ENCODE results near the gene FSIP1.

Gene FSIP1

GRCh38 chr15:39720621-39721611 lies 61.7 kb downstream of the FSIP1 start:
- no peak for DNase-seq (ENCODE audit: low read depth in 2 of 2, low spot score in 1 of 2)

- DNase-seq (ENCODE audit: low read depth in 2 of 2, low spot score in 1 of 2) = no peak
Observed at GRCh38 chr15:39720081-39720480, 62.6 kb downstream of the FSIP1 start.

- no peak for DNase-seq (ENCODE audit: low read depth in 2 of 2, low spot score in 1 of 2)
Observed at GRCh38 chr15:39719109-39719508, 63.5 kb downstream of the FSIP1 start.

GRCh38 chr15:39717134-39717533 lies 65.5 kb downstream of the FSIP1 start:
- no peak for DNase-seq (ENCODE audit: low read depth in 2 of 2, low spot score in 1 of 2)

- no peak for DNase-seq (ENCODE audit: low read depth in 2 of 2, low spot score in 1 of 2)
Observed at GRCh38 chr15:39714251-39714650, 68.4 kb downstream of the FSIP1 start.

- no peak for DNase-seq (ENCODE audit: low read depth in 2 of 2, low spot score in 1 of 2)
Observed at GRCh38 chr15:39713846-39714245, 68.8 kb downstream of the FSIP1 start.

GRCh38 chr15:39710681-39711080 lies 72.0 kb downstream of the FSIP1 start:
- DNase-seq (ENCODE audit: low read depth in 2 of 2, low spot score in 1 of 2) = no peak

- DNase-seq (ENCODE audit: low read depth in 2 of 2, low spot score in 1 of 2) = no peak
Observed at GRCh38 chr15:39709941-39710340, 72.7 kb downstream of the FSIP1 start.

GRCh38 chr15:39706206-39706605 lies 76.4 kb downstream of the FSIP1 start:
- DNase-seq (ENCODE audit: low read depth in 2 of 2, low spot score in 1 of 2) = no peak

GRCh38 chr15:39704689-39705088 lies 78.0 kb downstream of the FSIP1 start:
- no peak for DNase-seq (ENCODE audit: low read depth in 2 of 2, low spot score in 1 of 2)

GRCh38 chr15:39704235-39704634 lies 78.4 kb downstream of the FSIP1 start:
- DNase-seq (ENCODE audit: low read depth in 2 of 2, low spot score in 1 of 2) = no peak

GRCh38 chr15:39701988-39702387 lies 80.7 kb downstream of the FSIP1 start:
- no peak for DNase-seq (ENCODE audit: low read depth in 2 of 2, low spot score in 1 of 2)

- no peak for DNase-seq (ENCODE audit: low read depth in 2 of 2, low spot score in 1 of 2)
Observed at GRCh38 chr15:39700375-39700700, 82.3 kb downstream of the FSIP1 start.

GRCh38 chr15:39699516-39700374 lies 82.9 kb downstream of the FSIP1 start:
- no peak for DNase-seq (ENCODE audit: low read depth in 2 of 2, low spot score in 1 of 2)

- no peak for DNase-seq (ENCODE audit: low read depth in 2 of 2, low spot score in 1 of 2)
Observed at GRCh38 chr15:39698444-39699390, 83.9 kb downstream of the FSIP1 start.

- no peak for DNase-seq (ENCODE audit: low read depth in 2 of 2, low spot score in 1 of 2)
Observed at GRCh38 chr15:39697509-39697908, 85.1 kb downstream of the FSIP1 start.

- no peak for DNase-seq (ENCODE audit: low read depth in 2 of 2, low spot score in 1 of 2)
Observed at GRCh38 chr15:39695793-39696192, 86.8 kb downstream of the FSIP1 start.

- DNase-seq (ENCODE audit: low read depth in 2 of 2, low spot score in 1 of 2) = no peak
Observed at GRCh38 chr15:39692356-39693327, 90.0 kb downstream of the FSIP1 start.

- no peak for DNase-seq (ENCODE audit: low read depth in 2 of 2, low spot score in 1 of 2)
Observed at GRCh38 chr15:39690881-39691634, 91.6 kb downstream of the FSIP1 start.

Data from stimulated activated CD8-positive, alpha-beta memory T cell treated with anti-CD3 and anti-CD28 coated beads, Interleukin-4, amount 100 ng/mL, for 1 hour (primary cell).